Effector CD4-positive, alpha-beta T cell (primary cell): ENCODE data around the gene PDCL2. TPM values are rescaled to one million over a fixed set of nuclear protein-coding genes. Genes with fewer than 3 reads are reported as not detected.
"Not testable (repeated sequence)": the region's sequence is repeated elsewhere in the genome, so short reads cannot be mapped to it uniquely, and the experiment has no call there.

Source experiments
- DNase-seq: peaks from one replicate; pipeline ENCODE4 v3.0.0-alpha.2; 2020
- total RNA-seq: gene quantifications from one replicate; lab custom pipeline; 2026; lab: John Stamatoyannopoulos, UW

Gene PDCL2
- total RNA-seq, result not detected

- no peak for DNase-seq
Measured at GRCh38 chr4:55592014-55592413, at the start of gene PDCL2. Gene PDCL2 (minus strand): TSS chr4:55592245. CDS start chr4:55592109, 136 bp downstream.

- DNase-seq, result no peak
Measured at GRCh38 chr4:55637272-55637820, 45.3 kb upstream of the PDCL2 start.

GRCh38 chr4:55636656-55636999 is 44.6 kb upstream of the PDCL2 start:
- DNase-seq, result no peak

GRCh38 chr4:55635741-55636655 is 44.0 kb upstream of the PDCL2 start, which contains the start of gene NMU:
Gene NMU (minus strand): TSS chr4:55636298. CDS start chr4:55636192, 106 bp downstream.
- peak; percentile 4 for DNase-seq

GRCh38 chr4:55635282-55635681 is 43.2 kb upstream of the PDCL2 start:
- DNase-seq, result no peak

- no peak for DNase-seq
Measured at GRCh38 chr4:55634417-55635128, 42.5 kb upstream of the PDCL2 start.

GRCh38 chr4:55633903-55634302 is 41.9 kb upstream of the PDCL2 start:
- DNase-seq, result no peak

- DNase-seq, result no peak
Measured at GRCh38 chr4:55625835-55626234, 33.8 kb upstream of the PDCL2 start.

- not testable (repeated sequence) for DNase-seq
Measured at GRCh38 chr4:55624063-55624462, 32.0 kb upstream of the PDCL2 start.

GRCh38 chr4:55618546-55619143 is 26.6 kb upstream of the PDCL2 start:
- no peak for DNase-seq

GRCh38 chr4:55617587-55618197 is 25.6 kb upstream of the PDCL2 start:
- DNase-seq, result no peak

- no peak for DNase-seq
Measured at GRCh38 chr4:55615008-55615407, 23.0 kb upstream of the PDCL2 start.

GRCh38 chr4:55613621-55614020 is 21.6 kb upstream of the PDCL2 start:
- DNase-seq, result no peak

- DNase-seq, result no peak
Measured at GRCh38 chr4:55612341-55612740, 20.3 kb upstream of the PDCL2 start.

GRCh38 chr4:55611358-55612059 is 19.5 kb upstream of the PDCL2 start:
- no peak for DNase-seq

- no peak for DNase-seq
Measured at GRCh38 chr4:55610381-55610780, 18.3 kb upstream of the PDCL2 start.

- DNase-seq, result no peak
Measured at GRCh38 chr4:55609393-55609866, 17.4 kb upstream of the PDCL2 start.

- DNase-seq, result no peak
Measured at GRCh38 chr4:55608591-55608990, 16.5 kb upstream of the PDCL2 start.

- DNase-seq, result no peak
Measured at GRCh38 chr4:55604996-55605395, 13.0 kb upstream of the PDCL2 start.

GRCh38 chr4:55600640-55601039 is 8.6 kb upstream of the PDCL2 start:
- DNase-seq, result no peak

- no peak for DNase-seq
Measured at GRCh38 chr4:55598641-55599040, 6.6 kb upstream of the PDCL2 start.

- DNase-seq, result no peak
Measured at GRCh38 chr4:55588160-55588559, 3.9 kb downstream of the PDCL2 start.
